Stimulated activated naive B cell treated with anti-CD40 and anti-IgM and Interleukin-4, amounts not matched to agents 10 μg/mL and 1 μg/mL and 100 μg/mL, for 72 hours (primary cell): Measurements from ENCODE around the gene SYNGR4.
"Not testable (repeated sequence)": the region's sequence is repeated elsewhere in the genome, so short reads cannot be mapped to it uniquely, and the experiment has no call there.

ENCODE experiments used
- ATAC-seq, 2 donors: fragments of 150-1000 bp; cut with Tn5 transposase; replicated peaks; 2 replicates each; pipeline ENCODE4 v1.10.0; 2021; ENCODE audit warnings: moderate library complexity in 1 of 2
- DNase-seq: peaks from one replicate; pipeline ENCODE4 v3.0.0; 2021
- H3K27ac Mint-ChIP-seq: one replicate; pipeline ENCODE4 v1.8.0; 2022; ENCODE audit warnings: mild to moderate bottlenecking, mixed read lengths
- H3K27me3 Mint-ChIP-seq, 2 donors: one replicate each; pipeline ENCODE4 v1.8.0; 2022; ENCODE audit warnings: mixed read lengths in 2 of 2
- H3K36me3 Mint-ChIP-seq, 2 donors: one replicate each; pipeline ENCODE4 v1.8.0; 2022; ENCODE audit warnings: mixed read lengths in 2 of 2, mild to moderate bottlenecking in 1 of 2
- H3K4me1 Mint-ChIP-seq, 2 donors: one replicate each; pipeline ENCODE4 v1.8.0; 2022; ENCODE audit warnings: mixed read lengths in 2 of 2, mild to moderate bottlenecking in 1 of 2
- H3K4me3 Mint-ChIP-seq, 2 donors: one replicate each; pipeline ENCODE4 v1.8.0; 2022; ENCODE audit warnings: mild to moderate bottlenecking in 2 of 2, mixed read lengths in 2 of 2, moderate library complexity in 1 of 2
- H3K9me3 Mint-ChIP-seq, 2 donors: one replicate each; pipeline ENCODE4 v1.8.0; 2022; ENCODE audit warnings: mixed read lengths in 2 of 2, mild to moderate bottlenecking in 1 of 2

Gene SYNGR4

GRCh38 chr19:48371771-48372170, 7.6 kb downstream of the SYNGR4 start:
- peaks cover 6 to 11% of the 10 kb centered on the region in 2 donors for H3K27me3 Mint-ChIP-seq
- H3K9me3 Mint-ChIP-seq, H3K4me3 Mint-ChIP-seq, H3K36me3 Mint-ChIP-seq, ATAC-seq, H3K4me1 Mint-ChIP-seq, H3K27ac Mint-ChIP-seq, DNase-seq: not testable (repeated sequence)

GRCh38 chr19:48372904-48373303, 8.7 kb downstream of the SYNGR4 start:
- Mint-ChIP-seq H3K27ac (peak overlapping the region; percentile 66), H3K4me1 (no peaks in the 10 kb centered on the region), H3K27me3 (peaks cover 6 to 11% of the 10 kb centered on the region in 2 donors), H3K36me3 (no peaks in the 10 kb centered on the region), H3K4me3 (no peak overlapping the region), H3K9me3 (no peaks in the 10 kb centered on the region)
- DNase-seq (no peak), ATAC-seq (no peak)

GRCh38 chr19:48373567-48373966, 9.4 kb downstream of the SYNGR4 start:
- Mint-ChIP-seq H3K36me3 (no peaks in the 10 kb centered on the region), H3K4me1 (no peaks in the 10 kb centered on the region), H3K27me3 (peaks cover 6 to 11% of the 10 kb centered on the region in 2 donors), H3K4me3 (no peak overlapping the region), H3K27ac (no peak overlapping the region), H3K9me3 (no peaks in the 10 kb centered on the region)
- ATAC-seq (no peak), DNase-seq (no peak)

- Mint-ChIP-seq H3K27ac (no peak overlapping the region), H3K4me3 (no peak overlapping the region), H3K9me3 (no peaks in the 10 kb centered on the region), H3K27me3 (peaks cover 2 to 5% of the 10 kb centered on the region in 2 donors), H3K36me3 (peaks cover 3 to 14% of the 10 kb centered on the region in 2 donors), H3K4me1 (peaks cover 0 to 4% of the 10 kb centered on the region in 2 donors)
- DNase-seq (no peak), ATAC-seq (no peak)
These were observed 14.0 kb downstream of the SYNGR4 start for GRCh38 chr19:48378194-48378570.

- Mint-ChIP-seq H3K27ac (no peak overlapping the region), H3K4me1 (peaks cover 0 to 4% of the 10 kb centered on the region in 2 donors), H3K4me3 (no peak overlapping the region), H3K36me3 (peaks cover 9 to 21% of the 10 kb centered on the region in 2 donors), H3K27me3 (no peaks in the 10 kb centered on the region), H3K9me3 (no peaks in the 10 kb centered on the region)
- DNase-seq = no peak
- ATAC-seq = no peak
These were observed 14.9 kb downstream of the SYNGR4 start for GRCh38 chr19:48379058-48379457.

GRCh38 chr19:48381178-48381950, 17.2 kb downstream of the SYNGR4 start:
- peaks cover 0 to 4% of the 10 kb centered on the region in 2 donors for H3K4me1 Mint-ChIP-seq
- H3K36me3 Mint-ChIP-seq = peaks cover 20 to 34% of the 10 kb centered on the region in 2 donors
- DNase-seq = no peak
- no peak overlapping the region for H3K4me3 Mint-ChIP-seq
- no peak for ATAC-seq
- H3K27ac Mint-ChIP-seq = no peak overlapping the region
- H3K27me3 Mint-ChIP-seq = no peaks in the 10 kb centered on the region
- no peaks in the 10 kb centered on the region for H3K9me3 Mint-ChIP-seq

GRCh38 chr19:48382286-48382685, 18.1 kb downstream of the SYNGR4 start:
- ATAC-seq (no peak), DNase-seq (no peak)
- peak overlapping the region; percentile 25 for H3K27ac Mint-ChIP-seq
- H3K4me3 Mint-ChIP-seq = no peak overlapping the region
- no peaks in the 10 kb centered on the region for H3K9me3 Mint-ChIP-seq
- H3K27me3 Mint-ChIP-seq = no peaks in the 10 kb centered on the region
- H3K36me3 Mint-ChIP-seq = peaks cover 20 to 38% of the 10 kb centered on the region in 2 donors
- H3K4me1 Mint-ChIP-seq = peaks cover 0 to 4% of the 10 kb centered on the region in 2 donors

- no peak overlapping the region for H3K4me3 Mint-ChIP-seq
- H3K27me3 Mint-ChIP-seq = no peaks in the 10 kb centered on the region
- H3K9me3 Mint-ChIP-seq = no peaks in the 10 kb centered on the region
- no peak for ATAC-seq
- H3K4me1 Mint-ChIP-seq = peaks cover 2 to 17% of the 10 kb centered on the region in 2 donors
- no peak overlapping the region for H3K27ac Mint-ChIP-seq
- no peak for DNase-seq
- H3K36me3 Mint-ChIP-seq = peaks cover 28 to 52% of the 10 kb centered on the region in 2 donors
These were observed 21.4 kb downstream of the SYNGR4 start for GRCh38 chr19:48385461-48386087.

GRCh38 chr19:48386981-48387380, 22.8 kb downstream of the SYNGR4 start:
- peaks cover 8 to 23% of the 10 kb centered on the region in 2 donors for H3K4me1 Mint-ChIP-seq
- no peak for DNase-seq
- H3K27ac Mint-ChIP-seq = no peak overlapping the region
- no peak for ATAC-seq
- H3K36me3 Mint-ChIP-seq = peaks cover 26 to 46% of the 10 kb centered on the region in 2 donors
- no peaks in the 10 kb centered on the region for H3K9me3 Mint-ChIP-seq
- H3K4me3 Mint-ChIP-seq = no peak overlapping the region
- H3K27me3 Mint-ChIP-seq = no peaks in the 10 kb centered on the region

GRCh38 chr19:48390188-48391099, 26.3 kb downstream of the SYNGR4 start:
- DNase-seq = no peak
- peaks cover 15 to 21% of the 10 kb centered on the region in 2 donors for H3K36me3 Mint-ChIP-seq
- peak; percentile 71 to 74 for ATAC-seq
- H3K27me3 Mint-ChIP-seq = peaks cover 19 to 21% of the 10 kb centered on the region in 2 donors
- H3K27ac Mint-ChIP-seq = peak overlapping the region; percentile 94
- H3K4me3 Mint-ChIP-seq = peak overlapping the region; percentile 93 to 99
- no peaks in the 10 kb centered on the region for H3K9me3 Mint-ChIP-seq
- H3K4me1 Mint-ChIP-seq = peaks cover 26 to 45% of the 10 kb centered on the region in 2 donors

GRCh38 chr19:48391100-48392005, 27.2 kb downstream of the SYNGR4 start, which contains the start of gene KDELR1:
Gene KDELR1 (minus strand): TSS chr19:48391551. CDS start chr19:48391358, 193 bp downstream.
- H3K27ac Mint-ChIP-seq = peak within 1 kb of the TSS; percentile 94
- peak; percentile 60 for DNase-seq
- peak; percentile 79 to 83 for ATAC-seq
- peak within 1 kb of the TSS; percentile 93 to 99 for H3K4me3 Mint-ChIP-seq
- H3K9me3 Mint-ChIP-seq = no peaks in the 10 kb centered on the region
- peaks cover 28 to 30% of the 10 kb centered on the region in 2 donors for H3K27me3 Mint-ChIP-seq
- peaks cover 10 to 18% of the 10 kb centered on the region in 2 donors for H3K36me3 Mint-ChIP-seq
- peaks cover 33 to 54% of the 10 kb centered on the region in 2 donors for H3K4me1 Mint-ChIP-seq

GRCh38 chr19:48392006-48392344, 27.8 kb downstream of the SYNGR4 start:
- Mint-ChIP-seq H3K4me3 (peak overlapping the region; percentile 93 to 99), H3K27ac (peak overlapping the region; percentile 94), H3K4me1 (peaks cover 33 to 55% of the 10 kb centered on the region in 2 donors), H3K27me3 (peaks cover 33% of the 10 kb centered on the region in 2 donors), H3K36me3 (peaks cover 10 to 16% of the 10 kb centered on the region in 2 donors)
- H3K9me3 Mint-ChIP-seq, ATAC-seq, DNase-seq: not testable (repeated sequence)

GRCh38 chr19:48392860-48393558, 28.8 kb downstream of the SYNGR4 start:
- peaks cover 43 to 65% of the 10 kb centered on the region in 2 donors for H3K4me1 Mint-ChIP-seq
- DNase-seq = no peak
- ATAC-seq = no peak
- H3K9me3 Mint-ChIP-seq = no peaks in the 10 kb centered on the region
- H3K36me3 Mint-ChIP-seq = peaks cover 11 to 16% of the 10 kb centered on the region in 2 donors
- H3K4me3 Mint-ChIP-seq = peak overlapping the region; percentile 37 to 78
- no peak overlapping the region for H3K27ac Mint-ChIP-seq
- H3K27me3 Mint-ChIP-seq = peaks cover 43 to 44% of the 10 kb centered on the region in 2 donors
